WTC11 (cell line): ENCODE results near the gene BTBD10. TPM values are rescaled to one million over a fixed set of nuclear protein-coding genes. Genes with fewer than 3 reads are reported as not detected.
A peak's percentile ranks its signal among the peaks of the same experiment; 100 is the strongest.

Experiments
- ATAC-seq: fragments of 200-7000 bp; cut with Tn5 transposase; 2 replicates; pipeline ENCODE4 v1.10.0; 2021; ENCODE audit warnings: mild to moderate bottlenecking, moderate library complexity
- CTCF ChIA-PET: fragments of 300-600 bp; sonication (Branson Sonifier 250); formaldehyde crosslinking; loops from one replicate; lab custom pipeline; 2021; ENCODE audit warnings: antibody characterized with exemption; lab: Charles Lee
- POLR2A ChIA-PET: fragments of 350-600 bp; sonication (Branson Sonifier 250); formaldehyde crosslinking; loops from one replicate; lab custom pipeline; 2021; ENCODE audit warnings: antibody characterized with exemption; lab: Charles Lee
- DNase-seq: peaks from one replicate; pipeline ENCODE4 v3.0.0; 2021; ENCODE audit warnings: low spot score
- H3K27ac Mint-ChIP-seq: 2 replicates; pipeline ENCODE4 v1.8.0; 2021; ENCODE audit warnings: mixed read lengths
- H3K27me3 Mint-ChIP-seq: 2 replicates; pipeline ENCODE4 v1.8.0; 2021; ENCODE audit warnings: low read depth, mild to moderate bottlenecking, moderate library complexity, mixed read lengths
- H3K36me3 Mint-ChIP-seq: 2 replicates; pipeline ENCODE4 v1.8.0; 2021; ENCODE audit warnings: mixed read lengths
- H3K4me1 Mint-ChIP-seq: 2 replicates; pipeline ENCODE4 v1.8.0; 2022; ENCODE audit warnings: mixed read lengths
- H3K4me3 Mint-ChIP-seq: 2 replicates; pipeline ENCODE4 v1.8.0; 2021; ENCODE audit warnings: mild to moderate bottlenecking, moderate library complexity, mixed read lengths
- H3K9me3 Mint-ChIP-seq: 2 replicates; pipeline ENCODE4 v1.8.0; 2021; ENCODE audit warnings: mixed read lengths
- ATF3 ChIP-seq: sonication (generic); formaldehyde crosslinking; conservative IDR thresholded peaks from 2 replicates; pipeline ENCODE4 v1.8.1; 2022; ENCODE audit warnings: mild to moderate bottlenecking, missing genetic modification reagents
- ESRRA ChIP-seq: sonication (generic); formaldehyde crosslinking; IDR thresholded peaks from 2 replicates; pipeline ENCODE4 v1.8.1; 2022; ENCODE audit warnings: mild to moderate bottlenecking, missing genetic modification reagents, borderline replicate concordance
- JAZF1 ChIP-seq: fragments of 250-450 bp; sonication (Bioruptor Pico); IDR thresholded peaks from 2 replicates; pipeline ENCODE4 v1.9.0; 2021; ENCODE audit warnings: moderate library complexity, mild to moderate bottlenecking, inconsistent platforms
- NFYB ChIP-seq: sonication (generic); formaldehyde crosslinking; conservative IDR thresholded peaks from 2 replicates; pipeline ENCODE4 v1.8.0; 2022; ENCODE audit warnings: low read depth, missing genetic modification reagents
- PRDM15 ChIP-seq: sonication (generic); formaldehyde crosslinking; IDR thresholded peaks from 2 replicates; pipeline ENCODE4 v1.8.0; 2022; ENCODE audit warnings: missing genetic modification reagents
- PREB ChIP-seq: sonication (generic); formaldehyde crosslinking; IDR thresholded peaks from 2 replicates; pipeline ENCODE4 v1.8.1; 2022; ENCODE audit warnings: mild to moderate bottlenecking, missing genetic modification reagents, moderate library complexity, borderline replicate concordance
- SMAD3 ChIP-seq: sonication (generic); formaldehyde crosslinking; IDR thresholded peaks from 2 replicates; pipeline ENCODE4 v1.8.0; 2022; ENCODE audit warnings: missing genetic modification reagents, mild to moderate bottlenecking, borderline replicate concordance
- STAT6 ChIP-seq: sonication (generic); formaldehyde crosslinking; conservative IDR thresholded peaks from 2 replicates; pipeline ENCODE4 v1.8.1; 2023; ENCODE audit warnings: mild to moderate bottlenecking, low read depth, missing genetic modification reagents, moderate library complexity
- ZNF396 ChIP-seq: fragments of 250-450 bp; sonication (Bioruptor Pico); IDR thresholded peaks from 2 replicates; pipeline ENCODE4 v1.8.0; 2021; ENCODE audit warnings: mild to moderate bottlenecking, moderate library complexity, borderline replicate concordance
- total RNA-seq: library from RNA; stranded (reverse); gene quantifications from 3 replicates; pipeline ENCODE4 v1.2.3, GENCODE V29; 2021

Gene BTBD10
- total RNA-seq, 1 experiment from 2014 or later = 19.4 TPM

- TF ChIP-seq PRDM15 (CRISPR knock-in tag) (no peak), SMAD3 (CRISPR knock-in tag) (no peak), STAT6 (no peak)
Measured at GRCh38 chr11:13445588-13445987, 17.4 kb downstream of the BTBD10 start (continued).

GRCh38 chr11:13440100-13440855 is 22.7 kb downstream of the BTBD10 start:
- CTCF ChIA-PET = interaction anchor here (0.5 kb wide), 1 partner anchor 28 kb away, joined by 6 read pairs; no protein-coding TSS in a partner anchor
- H3K36me3 Mint-ChIP-seq = no peaks in the 10 kb centered on the region
- H3K4me3 Mint-ChIP-seq = peak overlapping the region; percentile 54

More at GRCh38 chr11:13440100-13440855, 22.7 kb downstream of the BTBD10 start:
- Mint-ChIP-seq H3K27ac (peak overlapping the region; percentile 58; the same call in 1 of the 2 replicates), H3K4me1 (peaks cover 37% of the 10 kb centered on the region), H3K9me3 (no peaks in the 10 kb centered on the region), H3K27me3 (no peaks in the 10 kb centered on the region)
- DNase-seq = no peak
- POLR2A ChIA-PET = no interaction called here
- peak; percentile 93 for ATAC-seq
- TF ChIP-seq NFYB = peak; percentile 42
- no peak for TF ChIP-seq SMAD3 (CRISPR knock-in tag)
- TF ChIP-seq PREB (CRISPR knock-in tag) = no peak
- no peak for TF ChIP-seq ATF3 (CRISPR knock-in tag)
- TF ChIP-seq JAZF1 = no peak
- no peak for TF ChIP-seq ZNF396
- TF ChIP-seq ESRRA (CRISPR knock-in tag) = no peak
- no peak for TF ChIP-seq PRDM15 (CRISPR knock-in tag)
